ENCODE measurements around the gene RNF224. TPM values are rescaled to one million over a fixed set of nuclear protein-coding genes. Genes with fewer than 3 reads are reported as not detected.
A peak's percentile ranks its signal among the peaks of the same experiment; 100 is the strongest.

The RNF224 gene
- polyA plus RNA-seq, 3 donors: not detected

GRCh38 chr9:137225699-137226331, 1.5 kb upstream of the RNF224 start:
- intact Hi-C loops (cut with micrococcal nuclease): loop anchor here in 1 of 2 donors (5.0 kb wide), 1 partner anchor 109 kb away; no protein-coding TSS in a partner anchor
- H3K27me3 Mint-ChIP-seq (ENCODE audit: low read depth in 3 of 3): peaks cover 5 to 42% (median 6%) of the 10 kb centered on the region in 3 donors
- no peak for DNase-seq
- Histone ChIP-seq H3K27ac (ENCODE audit: low read depth in 1 of 2, low read length in 2 of 2) (no peak overlapping the region), H2AFZ (ENCODE audit: insufficient read depth, low read depth, low read length, poor library complexity, severe bottlenecking) (no peak overlapping the region), H3K4me1 (ENCODE audit: control insufficient read depth in 1 of 2, insufficient read depth in 2 of 2, low read length in 2 of 2) (peaks cover 29 to 35% of the 10 kb centered on the region in 2 donors), H3K4me3 (replicated peaks in 1 of 3; ENCODE audit: low read depth in 2 of 3, low read length in 3 of 3) (no peak overlapping the region), H3K36me3 (replicated peaks in 1 of 2; ENCODE audit: control insufficient read depth in 1 of 2, insufficient read depth in 2 of 2, low read length in 2 of 2) (no peaks in the 10 kb centered on the region), H3K9ac (ENCODE audit: insufficient read depth, low read length, poor library complexity, severe bottlenecking) (no peak overlapping the region), H3K9me3 (replicated peaks in 1 of 2; ENCODE audit: control insufficient read depth in 1 of 2, insufficient read depth in 1 of 2, low read length in 2 of 2) (no peaks in the 10 kb centered on the region), H4K20me1 (ENCODE audit: insufficient read depth, low read length) (no peaks in the 10 kb centered on the region), H3K4me2 (replicated peaks; ENCODE audit: extremely low read depth, low read length, poor library complexity, severe bottlenecking) (no peak overlapping the region), H3K27me3 (ENCODE audit: control insufficient read depth in 2 of 2, insufficient read depth in 2 of 2, low read length in 2 of 2) (peaks cover 0 to 18% of the 10 kb centered on the region in 2 donors), H3K79me2 (ENCODE audit: insufficient read depth, low read length) (no peaks in the 10 kb centered on the region)
- TF ChIP-seq CTCF (IDR thresholded peaks at IDR 0.05): no peak
- 78% methylated on average over 21 of the region's 21 CpGs for WGBS (ENCODE audit: insufficient coverage)
- no peaks in the 10 kb centered on the region for H3K36me3 Mint-ChIP-seq
- H3K4me1 Mint-ChIP-seq: peaks cover 20% of the 10 kb centered on the region
- H3K4me3 Mint-ChIP-seq: no peak overlapping the region
- no peak overlapping the region for H3K27ac Mint-ChIP-seq
- peaks cover 0 to 2% (median 0%) of the 10 kb centered on the region in 7 donors for H3K9me3 Mint-ChIP-seq

- Histone ChIP-seq H3K79me2 (ENCODE audit: insufficient read depth, low read length) (no peaks in the 10 kb centered on the region), H3K4me2 (replicated peaks; ENCODE audit: extremely low read depth, low read length, poor library complexity, severe bottlenecking) (no peak overlapping the region), H3K27me3 (ENCODE audit: control insufficient read depth in 2 of 2, insufficient read depth in 2 of 2, low read length in 2 of 2) (peaks cover 0 to 13% of the 10 kb centered on the region in 2 donors), H3K36me3 (replicated peaks in 1 of 2; ENCODE audit: control insufficient read depth in 1 of 2, insufficient read depth in 2 of 2, low read length in 2 of 2) (no peaks in the 10 kb centered on the region), H3K4me1 (ENCODE audit: control insufficient read depth in 1 of 2, insufficient read depth in 2 of 2, low read length in 2 of 2) (peaks cover 28 to 33% of the 10 kb centered on the region in 2 donors), H3K9ac (ENCODE audit: insufficient read depth, low read length, poor library complexity, severe bottlenecking) (no peak overlapping the region), H3K4me3 (replicated peaks in 1 of 3; ENCODE audit: low read depth in 2 of 3, low read length in 3 of 3) (no peak overlapping the region), H4K20me1 (ENCODE audit: insufficient read depth, low read length) (no peaks in the 10 kb centered on the region), H3K27ac (ENCODE audit: low read depth in 1 of 2, low read length in 2 of 2) (no peak overlapping the region), H2AFZ (ENCODE audit: insufficient read depth, low read depth, low read length, poor library complexity, severe bottlenecking) (no peak overlapping the region), H3K9me3 (replicated peaks in 1 of 2; ENCODE audit: control insufficient read depth in 1 of 2, insufficient read depth in 1 of 2, low read length in 2 of 2) (no peaks in the 10 kb centered on the region)
- DNase-seq: no peak
- peak overlapping the region in 2 of 7 donors; percentile 41 to 64 for H3K27ac Mint-ChIP-seq
- H3K9me3 Mint-ChIP-seq: peaks cover 0 to 2% (median 0%) of the 10 kb centered on the region in 7 donors
- WGBS (ENCODE audit: insufficient coverage): 75% methylated on average over 14 of the region's 18 CpGs
- no peak overlapping the region for H3K4me3 Mint-ChIP-seq
- peaks cover 20% of the 10 kb centered on the region for H3K4me1 Mint-ChIP-seq
- TF ChIP-seq CTCF (IDR thresholded peaks at IDR 0.05): no peak
- H3K36me3 Mint-ChIP-seq: no peaks in the 10 kb centered on the region
- intact Hi-C loops (cut with micrococcal nuclease): loop anchor here in 1 of 2 donors (5.0 kb wide), 1 partner anchor 109 kb away; no protein-coding TSS in a partner anchor
- peaks cover 4 to 39% (median 5%) of the 10 kb centered on the region in 3 donors for H3K27me3 Mint-ChIP-seq (ENCODE audit: low read depth in 3 of 3)
Observed at GRCh38 chr9:137226338-137227053, 806 bp upstream of the RNF224 start.
